ENCODE measurements around the gene MMP19.
A peak's percentile ranks its signal among the peaks of the same experiment; 100 is the strongest.
"Not testable (repeated sequence)": the region's sequence is repeated elsewhere in the genome, so short reads cannot be mapped to it uniquely, and the experiment has no call there.

Gene MMP19

DNA sequence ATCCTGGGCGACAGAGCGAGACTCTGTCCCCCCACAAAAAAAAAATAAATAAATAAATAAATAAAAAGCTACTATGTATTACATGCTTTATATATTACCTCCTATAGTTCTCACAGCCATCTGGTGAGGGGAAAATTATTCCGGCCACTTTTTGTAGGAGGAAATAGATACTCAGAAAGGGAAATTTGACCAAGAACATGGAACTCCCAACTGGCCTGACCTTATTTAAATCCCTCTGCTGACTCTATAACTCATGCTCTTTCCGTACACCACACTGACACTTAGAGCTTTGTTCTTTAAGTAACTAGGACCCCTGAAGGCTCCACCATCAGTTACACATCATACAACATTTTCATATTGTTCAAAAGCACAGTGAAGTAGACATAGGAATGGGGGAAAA, 2.2 kb upstream of the MMP19 start:
- no peak for DNase-seq (ENCODE audit: low read depth)

DNA sequence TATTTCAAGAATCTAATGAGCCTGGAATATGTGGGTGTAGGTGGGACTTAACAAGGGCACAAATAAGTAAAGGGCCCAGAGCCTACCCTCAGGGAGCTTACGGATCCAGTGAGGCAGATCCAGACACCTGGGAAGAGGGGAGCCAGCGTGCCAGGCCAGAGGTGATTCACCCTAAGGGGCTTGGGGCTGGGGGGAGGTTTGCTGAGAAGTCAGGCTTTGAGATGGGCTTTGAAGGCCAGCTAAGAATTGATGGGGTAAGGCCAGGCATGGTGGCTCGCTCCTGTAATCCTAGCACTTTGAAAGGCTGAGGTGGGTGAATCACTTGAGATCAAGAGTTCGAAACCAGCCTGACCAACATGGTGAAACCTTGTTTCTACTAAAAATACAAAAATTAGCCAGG, 695 bp upstream of the MMP19 start:
- no peak for DNase-seq (ENCODE audit: low read depth)

DNA sequence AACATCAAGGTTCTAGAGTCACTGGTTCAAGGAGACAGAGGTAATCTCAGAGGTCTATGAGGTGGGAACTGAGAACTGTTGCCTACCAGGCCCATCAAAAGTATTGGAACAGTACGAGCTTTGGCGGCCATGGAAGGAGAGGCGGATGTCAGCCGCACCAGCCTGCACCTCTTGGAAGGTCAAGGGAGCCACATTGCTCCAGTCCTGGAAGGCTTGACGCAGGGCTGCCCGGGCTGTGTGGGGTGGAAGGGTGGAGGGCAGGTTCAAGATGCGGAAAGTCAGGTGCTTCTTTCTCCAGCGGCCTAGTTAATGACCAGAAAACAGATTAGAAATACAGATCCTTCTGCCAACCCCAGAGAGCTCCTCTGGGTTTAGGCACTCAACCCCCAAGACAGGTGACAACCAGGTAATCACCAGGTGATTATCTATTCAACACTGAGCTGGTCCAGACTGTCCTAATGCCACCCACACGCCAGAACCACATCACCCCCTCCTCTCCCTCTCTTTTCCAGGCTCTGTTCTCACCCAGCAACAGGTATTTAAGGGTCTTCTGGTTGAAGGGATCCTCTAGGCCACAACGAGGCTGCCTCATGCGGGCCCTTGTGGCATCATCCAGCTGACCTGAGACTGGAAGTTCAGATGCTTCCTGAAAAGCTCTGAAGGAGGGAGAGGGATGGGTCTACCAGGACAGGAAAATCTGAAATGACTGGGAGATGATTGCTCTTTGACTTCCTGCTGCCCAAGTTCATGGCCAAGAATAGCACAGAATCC, 2.0 kb downstream of the MMP19 start:
- no peak for DNase-seq (ENCODE audit: low read depth)

DNA sequence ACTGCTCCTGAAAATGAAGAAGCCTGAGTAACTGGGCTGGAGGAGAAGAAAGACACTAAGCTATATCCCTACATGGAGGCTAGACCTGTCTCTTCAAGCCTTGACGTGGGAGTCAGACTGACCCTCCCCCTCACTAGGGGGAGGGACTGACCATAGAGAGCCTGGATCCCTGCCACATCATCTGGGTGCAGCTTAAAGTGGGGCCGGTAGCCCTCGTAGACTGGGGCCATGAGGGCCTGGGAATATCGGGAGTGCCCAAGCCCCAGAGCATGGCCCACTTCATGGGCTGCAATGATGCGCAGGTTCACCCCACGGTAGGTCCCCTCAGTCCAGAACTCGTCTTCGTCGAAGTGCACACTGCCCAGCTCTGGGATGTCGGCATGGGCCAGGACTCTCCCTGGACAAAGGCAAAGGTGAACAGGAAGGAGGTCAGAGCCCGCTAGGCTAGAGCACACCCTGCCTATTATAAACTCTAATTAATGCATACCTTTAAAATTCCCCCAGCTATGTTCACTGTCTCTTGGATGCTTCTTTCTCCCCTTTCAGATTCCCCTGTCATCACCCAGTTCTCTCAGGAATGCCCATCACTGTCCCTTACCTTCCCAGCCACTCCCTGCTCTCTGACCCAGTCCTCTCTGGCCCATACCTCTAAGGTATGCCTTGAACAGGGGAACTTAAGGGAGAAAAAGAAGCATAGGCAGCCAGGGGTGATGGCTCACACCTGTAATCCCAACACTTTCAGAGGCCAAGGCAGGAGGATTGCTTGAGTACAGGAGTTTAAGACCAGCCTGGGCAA, 3.2 kb downstream of the MMP19 start:
- DNase-seq (ENCODE audit: low read depth): no peak

DNA sequence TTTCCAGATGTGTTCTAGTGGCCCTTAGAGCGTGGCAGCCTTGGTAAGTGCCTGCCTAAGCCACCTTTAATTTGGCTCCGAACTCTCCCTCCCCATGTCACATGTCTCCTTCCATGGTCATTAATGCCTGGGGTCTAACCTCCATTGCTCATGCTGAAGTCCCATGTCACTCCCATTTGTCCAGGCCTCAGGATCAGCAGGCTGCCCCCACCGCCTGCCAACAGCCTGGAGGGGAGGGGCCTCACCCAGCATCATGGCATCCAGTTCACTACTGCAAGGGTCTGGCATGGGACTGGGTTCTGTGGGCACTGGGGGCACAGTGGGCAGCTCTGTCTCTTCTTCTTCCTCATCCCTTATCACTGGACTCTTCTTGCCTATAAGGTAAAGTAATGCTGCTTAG, 4.4 kb downstream of the MMP19 start:
- DNase-seq (ENCODE audit: low read depth): no peak

DNA sequence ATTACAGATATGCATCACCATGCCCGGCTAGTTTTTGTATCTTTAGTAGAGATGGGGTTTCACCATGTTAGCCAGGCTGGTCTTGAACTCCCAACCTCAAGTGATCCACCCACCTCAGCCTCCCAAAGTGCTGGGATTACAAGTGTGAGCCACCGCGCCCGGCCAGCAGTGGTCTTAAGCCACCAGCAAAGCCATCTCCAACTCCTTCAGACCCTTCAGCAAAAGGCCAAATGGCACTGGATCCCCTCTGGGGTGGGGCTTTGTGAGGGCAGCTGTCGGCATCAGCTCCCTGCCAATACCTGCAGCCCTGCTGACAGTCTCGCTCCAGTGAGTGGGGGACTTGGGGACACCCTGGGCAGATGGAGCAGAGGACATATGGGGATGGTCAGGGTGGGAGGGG, 8.3 kb downstream of the MMP19 start:
- DNase-seq (ENCODE audit: low read depth): not testable (repeated sequence)

DNA sequence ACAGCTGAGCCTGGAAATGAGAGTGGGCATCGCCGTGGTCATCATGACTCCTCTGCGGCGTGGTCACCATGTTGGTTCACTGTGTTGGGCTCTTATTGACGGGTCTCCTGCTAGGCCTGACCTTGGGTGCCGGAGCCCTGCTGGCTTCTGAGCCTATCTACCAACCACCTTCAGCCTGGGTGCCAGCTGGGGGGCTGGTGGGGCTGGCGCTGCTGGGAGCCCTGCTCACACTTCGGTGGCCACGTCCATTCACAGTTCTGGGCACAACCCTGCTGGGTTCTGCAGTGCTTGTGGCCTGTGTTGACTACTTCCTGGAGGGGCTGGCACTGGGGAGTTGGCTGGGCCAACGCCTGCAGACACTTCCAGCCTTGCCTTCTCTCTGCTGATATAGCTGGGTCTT, 9.7 kb downstream of the MMP19 start:
- no peak for DNase-seq (ENCODE audit: low read depth)

DNA sequence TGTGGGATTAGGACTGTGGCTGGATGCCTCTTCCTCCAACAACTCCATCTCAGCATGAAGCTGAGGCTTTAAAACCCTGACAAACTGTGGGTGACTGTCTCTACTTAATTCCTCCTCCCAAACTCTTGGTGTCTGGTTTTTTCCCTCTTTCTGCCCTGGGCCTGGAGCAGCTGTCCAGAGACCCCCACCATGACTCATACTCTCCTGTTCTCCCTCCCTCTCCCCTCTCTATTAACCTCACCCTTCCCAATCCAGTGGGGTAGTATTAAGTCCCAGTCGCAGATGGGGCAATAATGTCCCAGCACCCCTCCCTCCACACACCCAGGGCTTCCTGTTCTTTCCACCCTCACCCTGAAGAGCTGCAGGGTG, 11.3 kb downstream of the MMP19 start:
- no peak for DNase-seq (ENCODE audit: low read depth)

DNA sequence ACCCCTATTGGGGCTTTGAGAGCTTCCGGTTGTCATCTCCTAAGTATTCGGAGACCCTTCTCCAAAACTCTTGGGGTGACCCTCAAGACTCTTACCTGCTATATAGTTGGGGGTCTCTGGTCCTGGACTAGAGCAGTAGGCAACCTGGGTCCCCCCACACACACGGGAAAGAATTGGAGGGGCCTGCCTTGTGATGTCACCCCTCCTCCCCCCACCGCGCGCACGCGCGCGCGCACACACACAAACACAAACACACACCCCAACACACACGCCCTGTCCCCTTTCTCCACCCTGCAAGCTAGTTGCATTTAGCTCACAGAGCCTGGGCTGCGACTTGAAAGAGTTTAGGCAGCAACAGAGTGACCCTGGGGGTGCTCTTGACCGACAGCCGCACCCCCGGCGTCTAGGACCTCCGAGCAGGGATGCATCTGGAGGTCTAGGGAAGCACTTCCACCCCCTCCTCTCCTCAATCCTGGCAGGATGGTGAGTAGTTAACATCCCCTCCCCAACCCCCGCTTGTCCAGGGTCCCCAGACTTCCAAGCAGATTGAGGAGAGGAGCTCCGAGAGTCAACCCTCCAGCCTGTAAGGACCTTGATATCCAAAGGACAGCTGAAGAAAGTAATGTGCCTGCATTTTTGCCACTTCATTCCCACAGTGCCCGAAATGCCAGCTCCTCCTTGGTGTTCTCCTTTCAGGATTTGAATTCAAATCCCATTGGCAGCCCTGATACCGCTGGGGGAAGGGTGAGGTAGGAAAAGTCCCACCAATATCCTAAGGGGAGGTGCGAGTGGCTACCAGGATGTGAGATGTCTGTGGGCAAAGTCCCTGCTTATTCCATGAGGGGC, 11.9 kb downstream of the MMP19 start:
- DNase-seq (ENCODE audit: low read depth): no peak

DNA sequence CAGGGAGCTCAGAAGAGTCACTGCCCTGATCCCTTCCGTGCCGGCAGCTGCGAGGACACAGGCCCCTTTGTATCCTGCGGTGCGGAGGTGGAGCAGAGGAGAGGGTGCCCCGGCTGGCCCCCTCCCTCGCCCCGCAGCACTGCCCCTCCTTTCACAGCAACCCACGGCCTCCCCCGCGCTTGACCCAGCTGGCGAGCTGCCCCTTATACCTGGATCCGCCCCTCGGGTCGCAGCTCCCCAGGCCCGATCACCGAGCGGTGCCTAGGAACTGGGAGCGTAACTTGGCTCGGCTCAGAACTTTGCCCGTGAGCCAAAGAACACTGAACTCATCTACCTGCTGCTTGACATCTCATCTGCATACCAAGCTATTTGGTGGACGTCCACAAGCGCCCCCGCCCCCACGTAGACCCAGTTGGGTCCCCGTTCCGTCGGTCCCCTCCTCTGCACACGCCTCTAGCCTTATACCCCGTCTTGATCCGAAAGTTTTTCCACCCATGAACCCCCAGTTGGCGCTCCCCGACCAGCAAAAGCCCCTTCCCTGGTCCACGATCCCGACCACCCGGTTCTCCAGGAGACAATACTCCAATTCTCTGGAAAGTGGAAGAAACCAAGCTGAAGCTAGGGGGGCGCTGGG, 12.7 kb downstream of the MMP19 start:
- no peak for DNase-seq (ENCODE audit: low read depth)

DNA sequence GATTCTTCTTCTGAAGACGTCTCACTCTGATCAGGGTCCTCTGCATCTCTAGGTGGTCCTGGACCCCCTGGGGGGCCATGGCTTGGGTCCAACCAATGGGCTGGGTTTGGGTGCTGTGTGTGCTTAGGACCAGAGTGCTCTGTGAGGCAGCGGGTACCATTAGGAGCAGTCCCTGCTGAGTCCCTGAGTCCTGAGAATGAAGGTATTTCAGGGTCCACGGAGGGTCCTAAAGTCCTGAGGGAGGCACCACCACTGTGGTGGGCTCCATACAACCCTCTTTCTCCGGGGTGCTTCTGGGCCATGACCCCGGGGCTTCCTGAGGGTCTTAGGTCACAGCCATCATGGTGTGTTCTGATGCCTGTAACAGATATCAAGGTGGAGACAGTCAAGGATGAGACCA, 14.4 kb downstream of the MMP19 start:
- DNase-seq (ENCODE audit: low read depth): no peak

DNA sequence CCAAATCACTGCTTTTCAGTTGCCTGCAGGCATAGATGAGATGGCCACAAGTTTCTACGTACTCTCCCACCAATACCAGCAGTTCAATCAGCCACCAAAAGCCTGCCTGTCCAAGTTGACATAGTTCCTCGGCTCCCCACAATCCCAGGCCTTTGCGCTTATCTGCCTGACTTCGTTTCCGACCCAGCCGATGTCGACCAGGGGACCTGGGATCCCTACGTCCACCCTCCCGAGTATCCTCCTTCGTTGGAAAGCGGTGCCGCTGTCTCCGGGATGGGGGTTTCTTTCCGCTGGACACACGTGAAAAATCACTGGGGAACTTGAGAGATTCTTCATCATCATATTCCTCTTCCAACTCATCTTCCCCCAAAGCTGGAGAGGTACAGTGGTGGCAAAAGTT, 14.9 kb downstream of the MMP19 start:
- DNase-seq (ENCODE audit: low read depth): no peak

DNA sequence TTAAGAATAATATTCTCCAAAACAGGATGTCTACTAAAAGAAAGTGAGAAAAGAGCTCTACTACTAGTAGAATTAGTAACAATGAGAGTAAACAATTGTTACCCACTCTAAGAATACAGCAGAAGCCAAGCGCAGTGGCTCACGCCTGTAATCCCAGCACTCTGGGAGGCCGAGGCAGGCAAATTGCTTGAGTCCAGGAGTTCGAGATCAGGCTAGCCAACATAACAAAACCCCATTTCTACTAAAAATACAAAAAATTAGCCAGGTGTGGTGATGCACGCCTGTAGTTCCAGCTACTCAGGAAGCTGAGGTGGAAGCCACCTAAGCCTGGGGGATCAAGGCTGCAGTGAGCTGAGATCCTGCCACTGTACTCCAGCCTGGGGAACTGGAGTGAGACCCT, 18.0 kb downstream of the MMP19 start:
- no peak for DNase-seq (ENCODE audit: low read depth)

DNA sequence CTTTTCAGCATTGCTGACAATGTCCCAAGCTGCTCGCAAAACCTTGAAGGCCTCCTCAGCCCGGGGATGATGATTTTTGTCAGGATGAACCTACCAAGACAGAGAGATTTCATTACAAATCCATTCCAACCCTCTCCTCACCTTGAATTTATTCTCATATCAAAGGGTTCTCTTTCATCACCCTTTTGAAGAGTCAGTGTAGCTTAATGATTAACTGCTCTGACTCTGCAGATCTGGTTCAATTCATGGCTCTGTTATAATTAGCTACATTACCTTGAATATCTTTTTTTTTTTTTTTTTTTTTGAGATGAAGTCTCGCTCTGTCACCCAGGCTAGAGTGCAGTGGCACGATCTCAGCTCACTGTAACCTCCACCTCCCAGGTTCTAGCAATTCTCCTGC, 19.3 kb downstream of the MMP19 start:
- DNase-seq (ENCODE audit: low read depth): no peak

DNA sequence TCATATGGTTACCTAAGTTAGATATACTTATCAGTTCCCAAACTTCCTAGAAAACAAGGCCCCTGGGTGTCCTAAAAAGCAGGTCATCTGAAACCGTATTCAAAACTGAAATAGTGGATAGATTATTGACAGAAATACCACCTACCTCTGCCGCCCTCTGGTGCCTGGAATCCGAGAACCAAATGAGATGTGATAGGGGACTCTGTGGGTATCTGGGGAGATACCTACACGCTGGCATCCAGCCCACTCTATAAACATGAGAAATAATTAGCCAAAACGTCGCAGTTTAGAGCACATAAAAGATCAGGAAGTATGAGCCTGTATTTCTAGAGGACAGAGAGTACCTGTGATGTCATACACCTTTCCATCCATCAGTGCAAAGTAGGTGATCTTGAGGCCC, 20.5 kb downstream of the MMP19 start:
- DNase-seq (ENCODE audit: low read depth): no peak

DNA sequence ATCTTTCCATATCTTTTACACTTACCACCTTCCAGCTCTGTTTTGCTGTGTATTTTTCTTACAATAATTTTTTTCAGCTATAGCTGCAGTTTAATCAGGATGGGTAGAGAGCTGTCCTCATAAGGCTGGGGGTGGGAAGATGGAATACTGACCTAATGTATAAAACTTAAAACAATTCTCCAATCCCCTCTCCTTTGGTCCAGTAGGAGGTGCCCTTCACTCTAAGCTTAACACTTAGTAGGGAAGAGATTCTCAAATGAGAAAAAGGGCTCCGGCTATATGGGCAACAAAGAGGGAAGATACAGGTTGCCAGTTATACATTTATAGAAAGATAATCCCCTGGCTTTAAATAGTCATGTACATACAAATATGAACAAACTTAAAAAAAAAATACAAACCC, 22.1 kb downstream of the MMP19 start:
- no peak for DNase-seq (ENCODE audit: low read depth)

DNA sequence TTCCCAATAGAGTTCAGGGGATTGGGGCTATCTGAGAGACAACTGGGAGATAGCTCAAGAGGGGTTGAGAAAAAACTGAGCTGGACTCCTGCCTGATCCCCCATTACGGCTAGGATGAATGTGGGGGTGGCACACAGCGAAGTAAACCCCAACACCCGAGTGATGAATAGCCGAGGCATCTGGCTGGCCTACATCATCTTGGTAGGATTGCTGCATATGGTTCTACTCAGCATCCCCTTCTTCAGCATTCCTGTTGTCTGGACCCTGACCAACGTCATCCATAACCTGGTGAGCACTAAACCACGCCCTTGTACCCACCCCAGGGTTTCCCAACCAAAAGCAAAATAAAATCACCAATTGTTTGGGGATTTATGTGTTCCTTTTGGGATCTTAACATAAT, 23.9 kb downstream of the MMP19 start:
- no peak for DNase-seq (ENCODE audit: low read depth)

DNA sequence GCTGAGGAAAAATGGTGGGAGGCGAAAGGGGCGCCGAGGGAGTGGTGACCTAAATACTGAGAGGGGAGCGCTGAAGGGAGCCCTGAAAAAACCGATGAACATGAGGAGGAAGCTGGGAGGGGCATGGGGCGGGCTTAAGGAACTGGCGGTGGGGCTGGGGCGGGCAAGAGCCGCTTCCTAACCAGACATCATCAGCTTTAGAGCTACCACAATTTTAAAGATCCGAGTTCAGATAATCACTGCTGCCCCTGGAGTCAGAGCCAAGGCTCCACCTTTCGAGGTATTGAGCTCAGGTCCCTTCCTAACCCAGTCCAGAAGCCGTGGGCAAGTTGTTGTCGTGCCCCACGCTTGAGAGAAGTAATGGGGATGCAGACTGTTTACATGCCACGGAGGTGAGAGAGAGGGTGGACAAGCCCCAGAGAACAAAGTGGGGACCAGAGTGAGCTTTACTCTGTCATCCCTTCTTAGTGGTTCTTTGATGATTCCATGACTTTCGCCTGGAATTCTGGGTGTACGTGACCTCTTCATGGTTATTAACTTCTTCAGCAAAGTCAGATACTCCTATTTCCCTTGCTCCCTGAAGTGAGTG, 24.5 kb downstream of the MMP19 start:
- no peak for DNase-seq (ENCODE audit: low read depth)

DNA sequence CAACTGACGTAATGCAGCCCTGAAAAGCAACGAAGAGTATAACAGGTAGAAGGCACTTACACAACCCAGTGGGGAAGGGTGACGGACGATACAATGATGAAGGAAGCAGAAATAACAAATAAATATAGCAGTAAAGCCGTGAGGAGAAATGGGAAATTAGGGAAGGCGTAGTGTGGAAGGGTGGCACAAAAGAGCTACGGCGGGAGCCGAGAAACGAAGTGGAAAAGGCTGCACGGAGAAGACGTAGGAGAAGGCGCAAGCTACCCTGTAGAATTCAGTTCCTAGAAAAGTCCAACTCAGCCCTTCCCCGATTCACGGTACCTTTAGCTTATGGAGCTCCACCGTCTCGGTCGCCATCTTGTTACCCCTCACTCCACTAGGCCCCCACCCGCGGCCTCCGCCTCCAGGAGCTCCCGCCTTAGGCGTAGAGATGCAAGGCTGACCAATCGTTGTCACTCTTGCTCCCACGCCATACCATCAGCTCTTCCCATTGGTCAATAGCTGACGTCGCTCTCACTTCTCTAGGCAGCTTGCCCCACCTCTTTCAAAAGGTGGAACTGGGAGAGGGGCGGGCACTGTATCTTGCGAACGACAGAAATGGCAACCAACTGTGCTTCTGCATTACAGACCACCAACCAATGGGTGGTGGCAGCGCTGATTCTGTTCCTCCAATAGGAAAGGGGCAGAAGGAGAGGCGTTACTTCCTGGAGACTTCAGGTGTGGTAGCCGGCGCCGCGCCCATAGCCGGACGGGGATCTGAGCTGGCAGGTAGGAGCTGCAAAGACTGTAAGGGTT, 25.2 kb downstream of the MMP19 start, which contains the start of the genes ORMDL2 and SARNP:
Gene ORMDL2, plus strand, starts transcription at position 697 of the 795 bp plus-strand sequence. CDS start 959 bp downstream, outside the sequence.
Gene SARNP, minus strand, starts transcription at position 380 of the 795 bp plus-strand sequence. Its CDS starts 23 bp downstream, at position 357.
- peak; percentile 99 for DNase-seq (ENCODE audit: low read depth)

DNA sequence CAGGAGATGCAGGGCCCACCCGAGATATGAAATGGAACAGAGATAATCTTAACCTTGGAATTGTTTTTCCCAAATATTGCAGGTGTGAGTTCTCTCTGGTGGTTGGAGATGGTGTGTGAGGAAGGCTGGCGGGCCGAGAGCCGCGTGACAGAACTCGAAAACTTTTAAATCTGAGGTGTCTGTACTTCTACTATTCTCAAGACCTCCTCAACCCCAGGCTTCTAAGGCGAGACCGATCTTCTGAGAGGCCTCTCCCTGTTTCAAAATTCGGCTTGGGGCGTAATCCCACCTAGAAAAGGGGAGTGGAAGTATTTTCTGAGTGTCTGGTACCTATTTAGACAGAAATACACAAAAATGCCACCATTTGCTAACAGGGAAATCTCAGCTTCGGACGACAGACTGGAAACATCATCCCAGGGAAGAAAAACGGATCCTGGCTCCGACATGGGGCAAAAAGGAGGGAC, 25.8 kb downstream of the MMP19 start:
- DNase-seq (ENCODE audit: low read depth): peak; percentile 23

DNA sequence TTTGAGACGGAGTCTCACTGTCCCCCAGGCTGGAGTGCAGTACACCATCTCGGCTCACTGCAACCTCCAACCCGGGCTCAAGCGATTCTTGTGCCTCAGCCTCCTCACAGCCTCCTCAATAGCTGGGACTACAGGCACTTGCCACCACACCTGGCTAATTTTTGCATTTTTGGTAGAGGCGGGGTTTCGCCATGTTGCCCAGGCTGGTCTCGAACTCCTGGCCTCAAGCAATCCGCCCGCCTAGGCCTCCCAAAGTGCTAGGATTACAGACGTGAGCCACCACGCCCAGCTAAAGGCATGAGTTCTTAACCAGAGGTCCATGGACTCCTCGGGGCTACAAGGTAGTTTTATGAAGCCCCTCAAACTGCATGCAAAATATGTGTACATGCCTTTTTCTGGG, 27.3 kb downstream of the MMP19 start:
- DNase-seq (ENCODE audit: low read depth): no peak

Data from HS-27A (cell line).